Body of pancreas (tissue), 4 donors: ENCODE measurements around the gene IQSEC1.

Experiments
- CTCF ChIP-seq, 7 experiments: fragments of 450-650 bp in 4 of 7; fragments of 200-600 bp in 3 of 7; sonication (generic) in 3 of 7; IDR thresholded peaks; one replicate each; pipeline ENCODE4 v1.5.1; 2016 to 2019; ENCODE audit warnings: antibody characterized with exemption in 7 of 7
- POLR2A ChIP-seq, 3 donors: fragments of 450-650 bp; IDR thresholded peaks; one replicate each; pipeline ENCODE4 v1.6.1; 2016; ENCODE audit warnings: antibody characterized with exemption in 3 of 3, mild to moderate bottlenecking in 2 of 3

DNA sequence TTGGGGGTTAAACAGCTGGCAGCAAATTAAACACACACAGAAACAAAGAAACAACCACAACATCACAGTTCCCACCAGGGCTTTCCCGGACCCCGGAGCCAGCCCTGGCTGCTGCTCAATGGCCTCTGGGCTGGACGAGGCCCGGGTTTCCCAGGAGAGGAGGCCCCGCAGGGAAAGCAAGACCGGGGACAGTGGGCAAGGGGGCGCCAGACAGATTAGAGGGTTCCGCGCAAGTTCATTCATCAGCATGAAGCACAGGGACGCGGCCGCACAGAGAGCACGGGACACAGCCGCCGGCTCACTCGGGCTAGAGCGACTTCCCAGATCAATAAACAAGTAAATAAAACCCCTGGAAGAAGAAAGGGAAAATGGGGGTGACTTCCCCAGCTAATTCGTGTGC is 165.5 kb downstream of the IQSEC1 start:
- TF ChIP-seq CTCF (IDR thresholded peaks at IDR 0.05): no peak
- no peak for TF ChIP-seq POLR2A (IDR thresholded peaks at IDR 0.05)
